VCaP (cell line): ENCODE data around the gene SCAI.

Source experiments
- H3K27ac ChIP-seq: fragments of 450-650 bp; 2 replicates; pipeline ENCODE4 v1.5.1; 2017
- TF ChIP-seq, protein P1 (sequence below): fragments of 450-650 bp; conservative IDR thresholded peaks from 2 replicates; pipeline ENCODE4 v1.5.1; 2017; ENCODE audit warnings: mild to moderate bottlenecking, moderate library complexity

The SCAI gene

DNA sequence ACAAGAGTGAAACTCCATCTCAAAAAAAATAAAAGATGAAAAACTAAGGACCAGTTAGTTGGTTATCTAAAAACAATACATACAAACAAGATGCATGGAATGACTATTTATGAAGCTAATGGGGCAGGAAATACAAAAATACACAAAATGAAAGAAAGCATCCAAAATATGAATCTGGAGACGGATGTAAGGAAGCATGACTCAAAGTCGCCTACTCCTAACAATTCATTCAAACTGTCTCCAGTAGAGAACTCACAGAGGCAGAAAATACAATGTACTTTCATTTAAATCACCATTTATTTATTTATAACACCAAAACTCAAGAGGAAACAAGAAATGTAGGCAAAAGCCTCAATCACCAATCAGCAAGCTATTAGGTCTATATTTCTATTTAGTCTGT, 68.4 kb downstream of the SCAI start:
- H3K27ac ChIP-seq, result no peak overlapping the region
- TF ChIP-seq, protein P1, sequence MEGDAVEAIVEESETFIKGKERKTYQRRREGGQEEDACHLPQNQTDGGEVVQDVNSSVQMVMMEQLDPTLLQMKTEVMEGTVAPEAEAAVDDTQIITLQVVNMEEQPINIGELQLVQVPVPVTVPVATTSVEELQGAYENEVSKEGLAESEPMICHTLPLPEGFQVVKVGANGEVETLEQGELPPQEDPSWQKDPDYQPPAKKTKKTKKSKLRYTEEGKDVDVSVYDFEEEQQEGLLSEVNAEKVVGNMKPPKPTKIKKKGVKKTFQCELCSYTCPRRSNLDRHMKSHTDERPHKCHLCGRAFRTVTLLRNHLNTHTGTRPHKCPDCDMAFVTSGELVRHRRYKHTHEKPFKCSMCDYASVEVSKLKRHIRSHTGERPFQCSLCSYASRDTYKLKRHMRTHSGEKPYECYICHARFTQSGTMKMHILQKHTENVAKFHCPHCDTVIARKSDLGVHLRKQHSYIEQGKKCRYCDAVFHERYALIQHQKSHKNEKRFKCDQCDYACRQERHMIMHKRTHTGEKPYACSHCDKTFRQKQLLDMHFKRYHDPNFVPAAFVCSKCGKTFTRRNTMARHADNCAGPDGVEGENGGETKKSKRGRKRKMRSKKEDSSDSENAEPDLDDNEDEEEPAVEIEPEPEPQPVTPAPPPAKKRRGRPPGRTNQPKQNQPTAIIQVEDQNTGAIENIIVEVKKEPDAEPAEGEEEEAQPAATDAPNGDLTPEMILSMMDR, result no peak

DNA sequence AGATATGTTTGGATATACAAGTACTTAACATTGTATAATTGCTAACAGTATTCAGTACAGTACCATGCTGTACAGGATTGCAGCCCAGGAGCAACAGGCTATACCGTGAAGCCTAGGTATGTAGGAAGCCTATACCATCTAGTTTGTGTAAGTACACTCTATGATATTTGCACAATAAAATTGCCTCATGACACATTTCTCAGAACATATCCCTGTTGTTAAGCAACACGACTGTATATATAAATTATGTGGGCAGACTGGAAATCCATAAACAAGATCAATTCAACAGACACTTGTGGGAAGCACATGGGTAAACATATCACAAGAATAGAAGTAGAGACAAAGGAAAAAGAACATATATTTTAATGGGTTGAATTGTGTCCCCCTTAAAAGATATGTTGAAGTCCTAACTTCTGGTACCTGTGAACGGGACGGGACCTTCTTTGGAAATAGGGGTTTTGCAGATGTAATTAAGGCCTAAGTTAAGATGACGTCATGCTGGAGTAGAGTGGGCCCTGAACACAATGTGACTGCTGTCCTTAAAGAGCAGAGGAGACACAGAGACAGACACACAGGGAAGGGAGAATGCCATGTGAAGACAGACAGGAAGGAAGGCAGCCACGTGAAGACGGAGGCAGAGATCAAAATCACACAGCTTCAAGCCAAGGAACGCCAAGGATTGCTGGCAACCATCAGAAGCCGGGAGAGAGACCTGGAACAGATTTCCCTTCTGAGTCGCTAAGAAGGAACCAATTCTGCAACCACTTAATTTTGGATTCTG, 76.3 kb downstream of the SCAI start:
- TF ChIP-seq, protein P1, result no peak
- peak overlapping the region; percentile 78 for H3K27ac ChIP-seq

DNA sequence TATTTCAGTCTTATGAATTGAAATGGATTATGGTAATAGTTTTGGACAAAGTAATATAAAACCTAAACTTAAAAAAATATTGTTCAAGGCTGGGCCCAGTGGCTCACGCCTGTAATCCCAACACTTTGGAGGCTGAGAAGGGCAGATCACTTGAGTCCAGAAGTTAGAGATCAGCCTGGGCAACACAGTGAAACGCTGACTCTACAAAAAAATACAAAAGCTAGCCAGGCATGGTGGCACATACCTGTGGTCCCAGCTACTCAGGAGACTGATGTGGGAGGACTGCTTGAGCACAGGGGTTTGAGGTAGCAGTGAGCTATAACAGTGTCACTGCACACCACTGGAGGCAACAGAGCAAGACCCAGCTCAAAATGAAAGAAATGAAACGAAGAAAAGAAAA, 81.9 kb downstream of the SCAI start:
- no peak overlapping the region for H3K27ac ChIP-seq
- TF ChIP-seq, protein P1, result no peak

DNA sequence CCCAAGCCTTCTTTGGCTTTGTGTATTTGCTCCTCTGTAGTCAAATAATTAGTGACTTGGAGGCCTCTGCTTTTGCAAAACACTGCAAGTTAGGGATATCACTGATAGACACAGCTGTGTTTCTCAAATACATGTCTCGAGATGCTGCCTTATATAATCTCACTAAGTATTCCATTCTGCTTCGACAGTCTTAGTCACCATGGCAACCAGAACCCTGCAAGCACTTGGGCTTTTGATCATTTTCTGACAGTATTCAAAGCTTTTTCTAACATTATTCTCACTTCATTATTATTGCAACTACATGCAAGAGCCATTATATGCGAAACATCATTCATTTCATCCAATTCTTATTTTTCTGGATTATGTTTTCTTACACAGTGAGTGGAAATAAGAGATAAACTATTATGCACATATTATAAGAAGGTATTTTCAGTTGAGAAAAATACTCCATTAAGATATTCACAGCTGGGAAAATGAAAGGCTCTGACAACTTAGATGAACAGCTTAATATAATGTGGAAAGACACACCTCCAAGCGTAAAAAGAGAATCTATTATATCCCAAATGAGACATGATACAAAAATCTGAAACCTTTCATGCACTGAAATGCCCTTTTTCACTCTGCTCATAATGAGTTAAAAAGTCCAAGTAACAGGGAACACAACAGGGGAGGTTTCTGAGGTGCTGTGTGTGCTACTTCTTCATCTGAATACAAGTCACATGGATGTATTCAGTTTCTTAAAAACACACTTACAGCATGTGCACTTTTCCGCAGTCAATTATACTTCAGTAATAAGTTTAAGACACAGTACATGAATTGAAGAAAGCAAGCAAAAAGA, 93.9 kb downstream of the SCAI start:
- H3K27ac ChIP-seq, result no peak overlapping the region
- TF ChIP-seq, protein P1, result no peak

DNA sequence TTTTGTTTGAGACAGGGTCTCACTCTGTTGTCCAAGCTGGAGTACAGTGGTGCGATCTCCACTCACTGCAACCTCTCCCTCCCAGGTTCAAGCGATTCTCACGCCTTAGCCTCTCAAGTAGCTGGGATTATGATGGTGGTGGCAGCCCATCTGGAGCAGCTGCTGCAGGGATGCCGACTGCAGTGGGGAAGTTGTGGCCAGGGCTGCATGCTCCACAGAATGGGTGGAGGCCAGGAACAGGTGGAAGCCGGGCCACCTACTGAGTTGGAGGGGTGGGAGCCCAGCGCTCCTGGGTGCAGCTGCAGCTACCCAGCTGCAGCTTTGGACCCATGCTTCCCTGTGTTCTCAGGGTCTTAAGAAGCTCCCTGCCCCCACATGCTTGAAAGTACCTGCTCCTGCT, 99.7 kb downstream of the SCAI start:
- TF ChIP-seq, protein P1, result no peak

DNA sequence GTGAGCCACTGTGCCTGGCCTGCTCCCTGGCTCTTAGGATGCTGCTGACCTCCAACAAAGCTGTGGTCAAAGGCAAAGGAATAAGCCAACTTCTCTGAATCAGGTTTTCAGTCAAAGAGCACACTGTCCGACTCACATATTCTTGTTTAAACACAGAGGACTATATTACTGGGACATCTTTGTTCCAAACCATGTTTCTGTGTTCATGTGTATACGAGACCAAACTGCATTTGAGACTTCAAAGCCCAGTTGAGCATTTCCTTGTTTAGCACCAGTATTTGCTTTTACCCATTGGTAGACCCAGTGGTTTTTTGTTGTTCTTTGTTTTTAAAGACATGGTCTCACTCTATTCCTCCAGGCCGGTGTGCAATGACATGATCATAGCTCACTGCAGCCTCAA, 100.2 kb downstream of the SCAI start:
- TF ChIP-seq, protein P1, result no peak

More for the DNA sequence above, 99.7 kb downstream of the SCAI start:
- no peak overlapping the region for H3K27ac ChIP-seq

DNA sequence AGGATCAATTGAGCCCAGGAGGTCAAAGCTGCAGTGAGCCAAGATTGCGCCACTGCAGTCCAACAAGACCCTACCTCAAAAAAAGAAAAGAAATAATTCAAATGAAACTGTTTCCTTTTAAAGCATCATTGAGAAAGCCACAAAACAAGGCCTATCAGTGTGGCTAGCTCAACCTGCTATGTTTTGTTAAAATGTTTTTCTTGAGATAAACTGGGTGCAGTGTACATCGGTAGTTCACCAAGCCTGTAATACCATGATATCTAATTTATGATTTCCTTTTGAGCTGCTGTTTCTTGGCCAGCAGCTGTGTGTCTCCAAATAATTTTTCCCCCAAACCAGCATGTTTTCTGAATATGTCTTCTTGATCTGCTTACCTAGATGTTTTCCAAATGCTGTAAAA, 105.2 kb downstream of the SCAI start:
- TF ChIP-seq, protein P1, result no peak

More for the DNA sequence above, 100.2 kb downstream of the SCAI start:
- H3K27ac ChIP-seq, result no peak overlapping the region

More for the DNA sequence above, 105.2 kb downstream of the SCAI start:
- H3K27ac ChIP-seq, result no peak overlapping the region
